H1 (cell line): ENCODE results near the gene TWF2. TPM values are rescaled to one million over a fixed set of nuclear protein-coding genes. Genes with fewer than 3 reads are reported as not detected.

Experiments
- CTCF ChIA-PET: fragments of 300-600 bp; sonication (Branson Sonifier 250); formaldehyde crosslinking; loops from one replicate; lab custom pipeline; 2021; ENCODE audit not compliant: partially characterized antibody; lab: Charles Lee
- POLR2A ChIA-PET: fragments of 300-600 bp; sonication (Branson Sonifier 250); formaldehyde crosslinking; loops from one replicate; lab custom pipeline; 2021; ENCODE audit warnings: inconsistent platforms; ENCODE audit not compliant: partially characterized antibody; lab: Charles Lee
- DNase-seq, 2 experiments: peaks; one replicate each; pipeline versions ENCODE4 v3.0.0 to v3.0.0-alpha.2; 2010 to 2022; ENCODE audit warnings: low spot score in 2 of 2, low read depth in 1 of 2, mixed read lengths in 1 of 2
- FAIRE-seq: peaks from 2 replicates; lab custom pipeline; 2011; peaks lifted over from hg19 to GRCh38; lab: Jason Lieb, UNC
- H2AFZ ChIP-seq: 2 replicates; pipeline ENCODE4 v1.8.1; 2012; ENCODE audit warnings: low read length, inconsistent platforms
- H2AK5ac ChIP-seq: 2 replicates; pipeline ENCODE4 v1.6.1; 2013; ENCODE audit warnings: low read depth, low read length
- H2BK120ac ChIP-seq: replicated peaks from 2 replicates; pipeline ENCODE3; 2013; ENCODE audit warnings: low read depth, low read length, inconsistent platforms
- H2BK12ac ChIP-seq: 2 replicates; pipeline ENCODE4 v1.6.1; 2013; ENCODE audit warnings: low read depth, low read length
- H2BK15ac ChIP-seq: 2 replicates; pipeline ENCODE4 v1.6.1; 2013; ENCODE audit warnings: low read length
- H2BK20ac ChIP-seq: 2 replicates; pipeline ENCODE4 v1.6.1; 2013; ENCODE audit warnings: low read length
- H2BK5ac ChIP-seq: 2 replicates; pipeline ENCODE4 v1.6.1; 2013; ENCODE audit warnings: low read depth, low read length
- H3K14ac ChIP-seq: 2 replicates; pipeline ENCODE4 v1.6.1; 2013; ENCODE audit warnings: inconsistent platforms; ENCODE audit not compliant: insufficient read length
- H3K18ac ChIP-seq: 2 replicates; pipeline ENCODE4 v1.6.1; 2013; ENCODE audit warnings: low read length; ENCODE audit errors: extremely low read depth
- H3K23ac ChIP-seq: 2 replicates; pipeline ENCODE4 v1.6.1; 2013; ENCODE audit warnings: inconsistent platforms; ENCODE audit not compliant: insufficient read length
- H3K23me2 ChIP-seq: 2 replicates; pipeline ENCODE4 v1.6.1; 2013; ENCODE audit warnings: low read depth, low read length
- H3K27ac ChIP-seq: 2 replicates; pipeline ENCODE4 v1.6.1; 2011; ENCODE audit warnings: low read depth, low read length, inconsistent platforms
- H3K27me3 ChIP-seq, 4 experiments: replicated peaks in 1 of 4; 1 replicate in 1 of 4; 2 replicates in 3 of 4; pipeline versions ENCODE4 v1.6.1 to v1.8.1; 2011 to 2013; ENCODE audit warnings: low read length in 3 of 4, mild to moderate bottlenecking in 3 of 4, inconsistent platforms in 2 of 4, mixed read lengths in 2 of 4, moderate library complexity in 1 of 4; ENCODE audit not compliant: control insufficient read depth in 3 of 4, insufficient read depth in 3 of 4; ENCODE audit errors: extremely low read depth in 1 of 4
- H3K36me3 ChIP-seq, 4 experiments: 2 replicates each; pipeline versions ENCODE4 v1.6.1 to v1.8.1; 2011 to 2013; ENCODE audit warnings: mild to moderate bottlenecking in 4 of 4, low read length in 3 of 4, moderate library complexity in 2 of 4, control low read depth in 1 of 4, inconsistent platforms in 1 of 4; ENCODE audit not compliant: insufficient read depth in 4 of 4, control insufficient read depth in 2 of 4
- H3K4ac ChIP-seq: replicated peaks from 2 replicates; pipeline ENCODE3; 2013; ENCODE audit warnings: low read length, low read depth, mixed read lengths, inconsistent platforms; ENCODE audit not compliant: insufficient read length
- H3K4me1 ChIP-seq, 4 experiments: replicated peaks in 1 of 4; 1 replicate in 1 of 4; 2 replicates in 3 of 4; pipeline versions ENCODE4 v1.6.1 to v1.8.1; 2011 to 2013; ENCODE audit warnings: low read length in 3 of 4, inconsistent platforms in 2 of 4, mixed read lengths in 1 of 4; ENCODE audit not compliant: insufficient read depth in 4 of 4, control insufficient read depth in 3 of 4
- H3K4me2 ChIP-seq, 2 experiments: 2 replicates each; pipeline versions ENCODE4 v1.6.1 to v1.8.1; 2011 to 2013; ENCODE audit warnings: low read depth in 2 of 2, low read length in 2 of 2, control low read depth in 1 of 2, inconsistent platforms in 1 of 2, mild to moderate bottlenecking in 1 of 2; ENCODE audit not compliant: insufficient read depth in 1 of 2
- H3K4me3 ChIP-seq, 4 experiments: fragments of 200-600, 300-600 bp in 1 of 4; sonication (generic), shearing (Covaris generic), sonication (Bioruptor Twin) in 1 of 4; 2 replicates each; pipeline versions ENCODE4 v1.5.1 to v1.8.1; 2011 to 2016; ENCODE audit warnings: low read length in 4 of 4, low read depth in 3 of 4, control low read depth in 2 of 4, inconsistent platforms in 2 of 4, mild to moderate bottlenecking in 2 of 4, mixed read lengths in 1 of 4, moderate library complexity in 1 of 4; ENCODE audit not compliant: insufficient read depth in 2 of 4; ENCODE audit errors: extremely low read depth in 1 of 4
- H3K56ac ChIP-seq: replicated peaks from 2 replicates; pipeline ENCODE3; 2013; ENCODE audit warnings: low read depth, mild to moderate bottlenecking, mixed read lengths, low read length, inconsistent platforms; ENCODE audit not compliant: insufficient read length
- H3K79me1 ChIP-seq: 2 replicates; pipeline ENCODE4 v1.6.1; 2013; ENCODE audit warnings: low read depth, low read length, control low read depth
- H3K79me2 ChIP-seq, 2 experiments: 2 replicates each; pipeline versions ENCODE4 v1.6.1 to v1.8.1; 2012 to 2013; ENCODE audit warnings: low read length in 2 of 2, mild to moderate bottlenecking in 2 of 2, inconsistent platforms in 1 of 2; ENCODE audit not compliant: insufficient read depth in 2 of 2, control insufficient read depth in 1 of 2
- H3K9ac ChIP-seq, 4 experiments: replicated peaks in 1 of 4; 1 replicate in 1 of 4; 2 replicates in 3 of 4; pipeline versions ENCODE4 v1.6.1 to v1.8.1; 2011 to 2013; ENCODE audit warnings: low read depth in 3 of 4, low read length in 3 of 4, control low read depth in 2 of 4, mild to moderate bottlenecking in 2 of 4, moderate library complexity in 2 of 4, inconsistent platforms in 1 of 4; ENCODE audit errors: extremely low read depth in 1 of 4
- H3K9me3 ChIP-seq, 2 experiments: 2 replicates each; pipeline versions ENCODE4 v1.6.1 to v1.8.1; 2012 to 2013; ENCODE audit warnings: mild to moderate bottlenecking in 2 of 2, moderate library complexity in 2 of 2, control low read depth in 1 of 2, inconsistent platforms in 1 of 2, low read depth in 1 of 2, low read length in 1 of 2, mixed read lengths in 1 of 2; ENCODE audit not compliant: insufficient read depth in 2 of 2
- H4K20me1 ChIP-seq, 2 experiments: replicated peaks in 1 of 2; 2 replicates each; pipeline versions ENCODE3 to v1.8.1; 2011 to 2013; ENCODE audit warnings: inconsistent platforms in 2 of 2, low read length in 2 of 2, mild to moderate bottlenecking in 1 of 2; ENCODE audit not compliant: insufficient read depth in 2 of 2, control insufficient read depth in 1 of 2
- H4K5ac ChIP-seq: 2 replicates; pipeline ENCODE4 v1.6.1; 2013; ENCODE audit warnings: low read length, low read depth, mixed read lengths, inconsistent platforms; ENCODE audit not compliant: insufficient read length
- H4K8ac ChIP-seq: 2 replicates; pipeline ENCODE4 v1.8.0; 2013; ENCODE audit warnings: mild to moderate bottlenecking, moderate library complexity, low read length, inconsistent platforms; ENCODE audit not compliant: insufficient read depth; ENCODE audit errors: extremely low read depth
- H4K91ac ChIP-seq: replicated peaks from 2 replicates; pipeline ENCODE3; 2013; ENCODE audit warnings: low read length, mixed read lengths, inconsistent platforms; ENCODE audit not compliant: insufficient read length
- CBX5 ChIP-seq: fragments of 300-800, 300-1000 bp; sonication (generic); IDR thresholded peaks from 2 replicates; pipeline ENCODE4 v1.7.1; 2016; ENCODE audit warnings: antibody characterized with exemption, low read length, low read depth
- CBX8 ChIP-seq: fragments of 300-800, 300-1000 bp; sonication (generic); IDR thresholded peaks from 2 replicates; pipeline ENCODE4 v1.7.1; 2016; ENCODE audit warnings: low read depth, low read length, borderline replicate concordance
- CEBPB ChIP-seq: IDR thresholded peaks from 2 replicates; pipeline ENCODE4 v1.6.1; 2012; ENCODE audit warnings: low read depth, low read length
- CHD1 ChIP-seq: IDR thresholded peaks from 2 replicates; pipeline ENCODE4 v1.6.1; 2012; ENCODE audit warnings: low read depth, low read length, improper control_type of control experiment
- EGR1 ChIP-seq: IDR thresholded peaks from 2 replicates; pipeline ENCODE4 v1.6.1; 2011; ENCODE audit warnings: low read depth, low read length, borderline replicate concordance
- HDAC2 ChIP-seq, 2 experiments: fragments of 300-600 bp in 1 of 2; sonication (generic) in 1 of 2; IDR thresholded peaks; 2 replicates each; pipeline ENCODE4 v1.6.1; 2011 to 2012; ENCODE audit warnings: low read depth in 2 of 2, low read length in 2 of 2, mild to moderate bottlenecking in 2 of 2, moderate library complexity in 2 of 2, borderline replicate concordance in 1 of 2, inconsistent platforms in 1 of 2
- HDAC6 ChIP-seq: IDR thresholded peaks from one replicate; pipeline ENCODE4 v1.7.1; 2012; ENCODE audit warnings: low read depth, mild to moderate bottlenecking, inconsistent platforms, low read length, moderate library complexity
- KDM4A ChIP-seq: IDR thresholded peaks from one replicate; pipeline ENCODE4 v1.7.1; 2012; ENCODE audit warnings: low read depth, mild to moderate bottlenecking, moderate library complexity, low read length, inconsistent platforms; ENCODE audit not compliant: severe bottlenecking
- NRF1 ChIP-seq: IDR thresholded peaks from 2 replicates; pipeline ENCODE4 v1.6.1; 2011; ENCODE audit warnings: mild to moderate bottlenecking, low read depth, low read length, improper control_type of control experiment
- POLR2AphosphoS5 ChIP-seq: IDR thresholded peaks from 2 replicates; pipeline ENCODE4 v1.6.1; 2011; ENCODE audit warnings: low read depth, low read length
- SIX5 ChIP-seq: IDR thresholded peaks from 2 replicates; pipeline ENCODE4 v1.6.1; 2011; ENCODE audit warnings: mild to moderate bottlenecking, low read depth, low read length
- TEAD4 ChIP-seq: IDR thresholded peaks from 2 replicates; pipeline ENCODE4 v1.6.1; 2012; ENCODE audit warnings: low read depth, low read length, inconsistent platforms, mixed read lengths
- USF2 ChIP-seq: IDR thresholded peaks from 2 replicates; pipeline ENCODE4 v1.6.1; 2011; ENCODE audit warnings: low read length, improper control_type of control experiment
- WGBS, 2 experiments: shearing (Covaris generic) in 1 of 2; methylation state at CpG; one replicate each; pipeline versions ENCODE4 v1.1.6 to v1.1.7; 2013 to 2015; ENCODE audit warnings: low lambda C conversion rate in 2 of 2, mixed read lengths in 2 of 2, inconsistent platforms in 1 of 2, low coverage in 1 of 2, missing lambda C conversion rate in 1 of 2; ENCODE audit not compliant: insufficient replicate concordance in 2 of 2, insufficient coverage in 1 of 2, insufficient read length in 1 of 2; ENCODE audit errors: extremely low coverage in 1 of 2, missing lambda C conversion rate in 1 of 2; 5-methylcytosine and 5-hydroxymethylcytosine counted together
- polyA plus RNA-seq, 7 experiments: library from polyadenylated mRNA; depleted of rRNA in 3 of 7; stranded (reverse) in 5 of 7; unstranded in 2 of 7; fragments of >200 nt in 5 of 7; fragments of 200-250 nt in 2 of 7; gene quantifications; 1 replicate in 5 of 7; 2 replicates in 1 of 7; 4 replicates in 1 of 7; pipeline versions ENCODE4 v1.2.1 to v1.2.3, GENCODE V29; 2011 to 2013; ENCODE audit warnings: missing spikeins in 2 of 7, mixed read lengths in 2 of 7
- total RNA-seq: library from RNA; stranded (reverse); fragmentation: NEBNext Ultra II Directional; extraction: Animal tissue kit (Norgen Biotek cat#: 25700); gene quantifications from 2 replicates; pipeline ENCODE4 v1.2.1, GENCODE V29; 2021

Gene TWF2
- total and polyA plus RNA-seq, 2 of the 8 experiments (the other 6 are each of a cell fraction or from before 2014, with no cell fraction given) = 65.2 to 90.4 TPM

GRCh38 chr3:52191663-52192062, 47.3 kb downstream of the TWF2 start:
- Histone ChIP-seq H3K23me2 (no peaks in the 10 kb centered on the region), H3K4ac (no peak overlapping the region), H3K4me3 (no peak overlapping the region), H2BK20ac (no peak overlapping the region), H3K27ac (no peak overlapping the region), H3K4me1 (peaks cover 0 to 2% (median 0%) of the 10 kb centered on the region in 4 experiments; a peak in 1 of 7 replicates), H3K9me3 (no peaks in the 10 kb centered on the region), H3K14ac (no peak overlapping the region), H3K4me2 (no peak overlapping the region), H2BK15ac (0 out of 2 replicates have a peak overlapping the region, but pooled peaks have one; percentile 55), H3K79me1 (no peaks in the 10 kb centered on the region), H3K9ac (no peak overlapping the region), H4K91ac (no peak overlapping the region), H3K79me2 (no peaks in the 10 kb centered on the region), H2BK12ac (no peak overlapping the region), H2AFZ (no peak overlapping the region), H2AK5ac (no peak overlapping the region), H3K36me3 (no peaks in the 10 kb centered on the region), H3K23ac (no peak overlapping the region), H3K27me3 (peaks cover 0 to 2% (median 0%) of the 10 kb centered on the region in 4 experiments; a peak in 2 of 7 replicates), H2BK120ac (no peak overlapping the region), H3K56ac (no peak overlapping the region), H3K18ac (no peak overlapping the region), H4K8ac (no peak overlapping the region), H4K20me1 (no peaks in the 10 kb centered on the region), H2BK5ac (no peak overlapping the region), H4K5ac (no peak overlapping the region)
- no peak for FAIRE-seq
- ChIA-PET POLR2A (interaction anchor here (0.9 to 1.0 kb wide), 2 partner anchors 15 to 34 kb away, joined by 3 read pairs; no protein-coding TSS in a partner anchor), CTCF (interaction anchor here (1.2 kb wide), 2 partner anchors 29 to 30 kb away, joined by 3 to 4 read pairs; no protein-coding TSS in a partner anchor)
- no peak for DNase-seq
- 76% methylated on average over 4 of the region's 4 CpGs; no CpG with 5 or more reads in 1 of the 2 experiments for WGBS, 2 experiments
- TF ChIP-seq CBX5 (no peak), CEBPB (no peak), KDM4A (no peak), NRF1 (no peak), SIX5 (no peak), TEAD4 (no peak), EGR1 (no peak), CHD1 (no peak), HDAC6 (no peak), USF2 (no peak), HDAC2 (IDR thresholded peaks at IDR 0.05; ENCODE audit: borderline replicate concordance in 1 of 2, low read depth in 2 of 2, low read length in 2 of 2) (no peak), CBX8 (no peak), POLR2AphosphoS5 (no peak)
